ENCODE results near the gene AKT1.

Gene AKT1

GRCh38 chr14:104830781-104831180, 35.2 kb upstream of the AKT1 start:
- no peaks in the 10 kb centered on the region for H3F3A ChIP-seq (ENCODE audit: control insufficient read depth, insufficient read depth)
- H3K9me3 ChIP-seq (ENCODE audit: control insufficient read depth, insufficient read depth, low read length), result no peaks in the 10 kb centered on the region
- no peak overlapping the region for H3K27ac ChIP-seq (ENCODE audit: low read depth, low read length)
- H3K4me3 ChIP-seq (ENCODE audit: low read length), result no peak overlapping the region
- H3K9me2 ChIP-seq (replicated peaks; ENCODE audit: control insufficient read depth, low read length), result no peaks in the 10 kb centered on the region
- H3K4me2 ChIP-seq (ENCODE audit: low read length), result no peak overlapping the region
- no peak for TF ChIP-seq EZH2phosphoT487 (IDR thresholded peaks at IDR 0.05; ENCODE audit: borderline replicate concordance, low read length)
- TF ChIP-seq CTCF (IDR thresholded peaks at IDR 0.05; ENCODE audit: low read depth, low read length, poor library complexity, severe bottlenecking), result no peak
- no peaks in the 10 kb centered on the region for H3K27me3 ChIP-seq (ENCODE audit: control insufficient read depth, low read length)
- H4K20me1 ChIP-seq (ENCODE audit: control insufficient read depth, insufficient read depth, low read depth, low read length), result no peaks in the 10 kb centered on the region
- no peaks in the 10 kb centered on the region for H3K36me3 ChIP-seq (ENCODE audit: control insufficient read depth, low read length)
- peaks cover 3% of the 10 kb centered on the region; the same call in 1 of the 2 replicates for H3K4me1 ChIP-seq (ENCODE audit: control insufficient read depth, low read length)
- no peaks in the 10 kb centered on the region for H3K79me2 ChIP-seq (ENCODE audit: control insufficient read depth, low read length)

DNA sequence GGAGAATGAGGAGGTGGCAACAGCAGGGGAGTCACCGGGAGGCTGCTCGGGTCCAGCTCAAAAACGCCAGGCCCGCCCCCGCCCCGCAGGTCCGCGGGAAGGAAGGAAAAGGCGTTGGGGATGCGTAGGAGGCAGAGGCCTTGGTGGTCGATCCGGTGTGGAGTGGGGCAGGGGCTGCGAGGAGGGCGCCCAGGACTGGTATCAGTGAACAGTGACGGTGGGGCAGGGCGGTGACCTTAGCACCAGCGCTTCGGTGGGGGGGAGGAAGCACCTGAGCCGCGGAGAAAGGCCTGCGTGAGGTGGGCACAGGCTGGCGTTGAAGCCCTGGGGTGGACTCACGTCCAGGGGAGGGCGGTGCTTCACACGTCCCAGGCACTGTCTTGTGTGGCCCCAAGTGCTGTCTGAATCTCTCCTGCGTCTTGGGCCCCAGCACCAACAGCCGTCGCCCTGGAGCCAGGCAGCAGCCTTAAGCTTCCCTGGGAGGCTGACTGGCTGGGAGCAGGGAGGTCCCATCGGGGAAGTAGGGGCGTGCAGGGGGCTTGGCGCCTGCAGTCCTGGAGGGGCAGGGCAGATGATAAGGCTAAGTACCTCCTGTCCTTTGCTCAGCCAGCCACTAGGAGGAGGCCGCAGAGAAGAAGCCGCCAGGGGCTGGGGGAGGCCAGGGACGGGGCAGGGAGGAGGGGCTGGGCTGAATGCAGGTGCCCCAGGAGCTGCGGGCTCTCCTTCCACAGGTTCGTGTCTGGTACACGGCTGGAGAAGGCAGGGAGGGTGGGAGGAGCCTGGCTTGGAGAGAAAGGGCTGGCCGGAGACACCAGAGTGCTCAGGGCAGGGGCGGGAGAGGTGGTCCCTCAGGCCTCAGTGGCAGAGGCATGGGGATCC, 31.9 kb upstream of the AKT1 start:
- H3K4me2 ChIP-seq (ENCODE audit: low read length), result no peak overlapping the region
- TF ChIP-seq EZH2phosphoT487 (IDR thresholded peaks at IDR 0.05; ENCODE audit: borderline replicate concordance, low read length) (no peak), CTCF (IDR thresholded peaks at IDR 0.05; ENCODE audit: low read depth, low read length, poor library complexity, severe bottlenecking) (peak; percentile 39)
- H3K4me1 ChIP-seq (ENCODE audit: control insufficient read depth, low read length), result peaks cover 3% of the 10 kb centered on the region; the same call in 1 of the 2 replicates
- peaks cover 4% of the 10 kb centered on the region; the same call in 1 of the 2 replicates for H3K9me3 ChIP-seq (ENCODE audit: control insufficient read depth, insufficient read depth, low read length)
- no peak overlapping the region for H3K27ac ChIP-seq (ENCODE audit: low read depth, low read length)
- H3K27me3 ChIP-seq (ENCODE audit: control insufficient read depth, low read length), result no peaks in the 10 kb centered on the region
- no peaks in the 10 kb centered on the region for H3K9me2 ChIP-seq (replicated peaks; ENCODE audit: control insufficient read depth, low read length)
- no peak overlapping the region for H3K4me3 ChIP-seq (ENCODE audit: low read length)
- H4K20me1 ChIP-seq (ENCODE audit: control insufficient read depth, insufficient read depth, low read depth, low read length), result no peaks in the 10 kb centered on the region
- no peaks in the 10 kb centered on the region for H3K79me2 ChIP-seq (ENCODE audit: control insufficient read depth, low read length)
- no peaks in the 10 kb centered on the region for H3F3A ChIP-seq (ENCODE audit: control insufficient read depth, insufficient read depth)
- H3K36me3 ChIP-seq (ENCODE audit: control insufficient read depth, low read length), result no peaks in the 10 kb centered on the region

DNA sequence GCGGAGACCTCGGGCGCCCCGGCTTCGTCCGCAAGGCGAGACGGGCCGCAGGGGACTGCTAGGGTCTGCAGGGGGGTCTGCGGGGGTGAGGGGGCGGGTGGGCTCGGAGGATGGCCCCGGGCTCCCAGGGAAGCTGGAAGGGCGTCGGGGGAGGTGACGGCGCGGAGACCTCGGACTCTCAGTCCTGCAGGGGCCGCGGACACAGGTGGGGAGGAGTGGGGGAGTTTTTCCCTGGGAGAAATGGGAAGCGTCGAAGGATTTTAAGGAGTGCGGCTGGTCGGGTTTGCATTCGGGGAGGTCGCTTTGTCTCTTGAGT, 31.3 kb upstream of the AKT1 start:
- Histone ChIP-seq H3K4me2 (ENCODE audit: low read length) (no peak overlapping the region), H3F3A (ENCODE audit: control insufficient read depth, insufficient read depth) (no peaks in the 10 kb centered on the region)
- TF ChIP-seq EZH2phosphoT487 (IDR thresholded peaks at IDR 0.05; ENCODE audit: borderline replicate concordance, low read length) (no peak), CTCF (IDR thresholded peaks at IDR 0.05; ENCODE audit: low read depth, low read length, poor library complexity, severe bottlenecking) (no peak)

More for the DNA sequence above, 31.3 kb upstream of the AKT1 start:
- Histone ChIP-seq H3K4me3 (ENCODE audit: low read length) (no peak overlapping the region), H4K20me1 (ENCODE audit: control insufficient read depth, insufficient read depth, low read depth, low read length) (no peaks in the 10 kb centered on the region), H3K36me3 (ENCODE audit: control insufficient read depth, low read length) (no peaks in the 10 kb centered on the region), H3K79me2 (ENCODE audit: control insufficient read depth, low read length) (no peaks in the 10 kb centered on the region), H3K9me2 (replicated peaks; ENCODE audit: control insufficient read depth, low read length) (no peaks in the 10 kb centered on the region), H3K27me3 (ENCODE audit: control insufficient read depth, low read length) (no peaks in the 10 kb centered on the region), H3K27ac (ENCODE audit: low read depth, low read length) (no peak overlapping the region), H3K9me3 (ENCODE audit: control insufficient read depth, insufficient read depth, low read length) (peaks cover 4% of the 10 kb centered on the region; the same call in 1 of the 2 replicates), H3K4me1 (ENCODE audit: control insufficient read depth, low read length) (peaks cover 3% of the 10 kb centered on the region; the same call in 1 of the 2 replicates)

All from DOHH2 (cell line).